ENCODE measurements around the gene RHOH.
"Not testable (repeated sequence)": the region's sequence is repeated elsewhere in the genome, so short reads cannot be mapped to it uniquely, and the experiment has no call there.

Gene RHOH

DNA sequence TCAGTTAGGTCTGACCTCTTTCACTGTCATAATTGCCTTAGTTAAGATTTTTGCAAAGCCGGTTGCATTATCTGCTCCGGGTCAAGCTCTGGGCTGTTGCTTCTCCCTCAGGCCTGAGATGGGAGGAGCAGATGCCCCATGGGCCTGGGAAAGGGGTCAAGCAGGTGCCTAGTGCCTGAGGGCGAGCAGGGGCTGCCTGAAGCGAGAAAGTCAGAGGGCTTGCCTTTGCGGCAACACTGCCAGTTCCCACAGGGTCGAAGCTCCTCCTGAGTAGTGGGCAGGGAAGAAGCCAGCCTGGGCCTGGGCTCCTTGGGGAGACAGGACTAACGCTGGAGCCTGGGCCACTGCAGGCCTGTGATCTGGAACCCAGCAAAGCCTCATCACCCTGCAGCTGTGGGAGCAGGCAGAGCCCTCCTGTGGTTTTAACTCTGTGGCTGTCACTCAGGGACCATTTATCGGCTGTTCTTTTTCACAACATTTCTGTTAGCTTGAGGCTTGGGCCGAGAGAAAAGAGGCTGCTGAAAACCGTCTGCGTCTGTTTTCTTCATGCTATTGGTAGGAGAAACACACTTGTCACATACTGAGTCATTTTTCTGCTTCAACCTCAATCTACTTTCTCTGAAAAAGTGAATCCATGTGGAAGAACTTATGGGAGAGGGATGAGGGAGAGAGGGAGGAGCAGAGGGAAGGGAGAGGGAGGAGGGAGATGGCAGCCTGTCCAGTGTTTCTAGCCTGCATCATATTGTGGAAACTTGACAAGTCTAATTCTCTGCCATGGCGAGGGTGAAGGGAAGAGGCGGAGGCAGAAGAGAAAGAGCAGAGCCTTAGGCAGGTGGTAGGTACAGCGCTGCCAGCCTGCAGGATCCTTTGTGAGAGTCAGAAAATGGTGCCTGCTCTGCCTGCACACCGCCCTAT, 68.4 kb downstream of the RHOH start:
- no peak for DNase-seq

DNA sequence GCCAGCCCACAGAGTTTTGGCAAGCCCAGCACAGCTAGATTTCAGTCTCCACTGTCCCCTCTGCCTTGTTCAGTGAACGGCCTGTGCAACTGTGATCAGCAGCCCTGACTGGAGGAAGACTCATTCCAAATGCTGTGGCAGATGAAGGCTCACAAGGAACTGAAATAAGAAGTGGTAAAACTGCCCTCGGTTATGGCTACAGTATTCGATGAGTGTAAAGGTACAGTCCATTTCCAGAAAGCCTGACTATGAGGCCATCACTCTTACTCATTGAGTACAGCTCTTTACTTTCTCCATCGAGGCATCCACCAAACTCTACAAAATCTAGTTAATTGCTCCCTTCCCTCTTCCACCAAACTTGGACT, 69.1 kb downstream of the RHOH start:
- no peak for DNase-seq

DNA sequence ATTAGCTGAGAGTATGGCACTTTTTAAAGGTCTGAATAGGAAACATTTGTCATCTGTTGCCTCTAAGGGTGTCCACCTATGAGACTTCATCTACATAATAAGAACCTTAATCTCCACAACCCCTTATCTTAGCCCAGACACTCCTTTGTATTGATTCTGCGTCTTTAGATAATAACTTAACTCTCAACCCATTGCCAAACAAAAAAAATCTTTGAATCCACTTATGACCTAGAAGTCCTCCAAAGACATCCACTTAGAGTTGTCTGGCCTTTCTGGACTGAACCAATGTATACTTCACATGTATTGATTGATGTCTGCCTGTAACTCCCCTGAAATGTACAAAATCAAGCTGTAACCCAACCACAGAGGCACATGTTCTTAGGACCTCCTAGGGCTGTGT, 72.3 kb downstream of the RHOH start:
- DNase-seq = no peak

DNA sequence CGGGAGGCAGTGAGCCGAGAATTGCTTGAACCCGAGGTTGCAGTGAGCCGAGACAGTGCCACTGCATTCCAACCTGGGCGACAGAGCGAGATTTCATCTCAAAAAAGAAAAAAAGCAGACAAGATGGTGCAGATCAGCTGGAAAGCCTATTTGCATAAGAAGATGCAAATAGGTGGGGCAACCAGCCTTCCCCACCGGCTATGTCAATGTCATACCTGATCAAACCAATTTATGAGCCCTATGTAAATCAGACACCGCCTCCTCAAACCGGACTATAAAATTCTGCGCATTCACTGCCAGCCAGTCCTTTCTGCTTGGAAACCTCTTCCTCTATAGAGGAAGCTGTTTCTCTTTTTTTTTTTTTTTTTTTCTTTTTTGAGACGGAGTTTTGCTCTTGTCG, 73.8 kb downstream of the RHOH start:
- DNase-seq = no peak

DNA sequence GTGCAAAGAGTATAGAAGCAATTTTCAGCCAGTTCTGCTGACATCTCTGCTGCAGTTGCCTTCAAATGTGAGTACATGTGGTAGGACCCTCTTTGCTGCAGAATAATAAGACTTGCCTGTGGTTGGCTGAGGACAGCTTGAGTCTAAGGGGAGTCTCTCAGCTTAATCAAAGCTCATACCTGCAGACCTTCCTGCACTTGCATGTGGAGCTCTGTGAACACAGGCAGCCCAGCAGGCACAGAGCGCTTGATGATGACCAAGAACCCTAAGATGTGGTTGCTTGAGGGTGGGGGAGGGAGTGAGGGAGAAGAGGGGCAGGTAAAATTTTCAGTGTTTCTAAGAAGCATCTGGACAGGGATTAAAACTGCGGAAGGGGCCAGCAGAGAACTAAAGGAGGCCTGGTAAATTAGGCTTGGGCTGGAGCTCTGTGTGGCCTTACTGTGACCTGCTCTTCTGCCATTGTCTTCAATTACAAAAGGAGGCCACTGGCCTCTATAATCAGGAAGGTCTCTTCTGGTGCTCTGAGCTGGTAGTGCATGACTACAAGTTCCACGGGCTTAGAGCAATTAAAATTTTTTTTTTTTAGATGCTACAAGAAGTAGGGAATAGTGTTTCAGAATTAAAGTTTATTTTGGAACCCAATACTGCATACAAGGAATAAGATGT, 78.4 kb downstream of the RHOH start:
- no peak for DNase-seq

DNA sequence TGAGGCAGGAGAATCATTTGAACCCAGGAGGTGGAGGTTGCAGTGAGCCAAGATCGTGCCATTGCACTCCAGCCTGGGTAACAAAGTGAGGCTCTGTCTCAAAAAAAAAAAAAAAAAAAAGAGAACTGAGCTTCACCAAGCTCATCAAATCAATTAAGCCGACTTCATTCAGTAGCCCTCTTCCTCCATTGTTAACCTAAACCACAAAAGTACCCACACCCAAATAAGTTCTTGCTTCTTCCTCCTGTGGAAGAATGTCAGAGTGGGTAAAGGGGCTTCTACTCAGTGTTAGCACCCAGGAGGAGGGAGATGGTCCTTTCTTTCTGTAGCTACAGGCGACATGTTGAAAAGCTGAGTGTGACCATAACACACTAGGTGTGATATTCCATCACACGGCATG, 79.7 kb downstream of the RHOH start:
- DNase-seq = no peak

DNA sequence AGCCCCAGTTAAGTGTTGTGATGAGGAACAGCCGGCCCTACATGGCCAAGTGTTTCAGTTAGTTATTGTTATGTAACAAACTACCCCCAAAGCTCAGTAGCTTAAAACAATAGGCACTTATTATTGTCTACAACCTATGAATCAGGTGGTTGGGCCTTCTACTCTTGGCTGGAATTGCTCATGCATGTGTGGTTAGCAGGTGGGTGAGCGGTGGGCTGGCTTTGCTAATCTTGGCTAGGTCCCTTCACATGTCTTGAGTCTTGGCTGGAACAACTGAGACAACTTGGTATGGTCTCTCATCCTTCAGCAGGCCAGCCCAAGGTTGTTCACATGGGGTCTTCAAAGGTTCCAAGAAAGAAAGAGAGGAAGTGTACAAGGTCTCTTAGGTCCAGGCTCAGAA, 83.8 kb downstream of the RHOH start:
- no peak for DNase-seq

DNA sequence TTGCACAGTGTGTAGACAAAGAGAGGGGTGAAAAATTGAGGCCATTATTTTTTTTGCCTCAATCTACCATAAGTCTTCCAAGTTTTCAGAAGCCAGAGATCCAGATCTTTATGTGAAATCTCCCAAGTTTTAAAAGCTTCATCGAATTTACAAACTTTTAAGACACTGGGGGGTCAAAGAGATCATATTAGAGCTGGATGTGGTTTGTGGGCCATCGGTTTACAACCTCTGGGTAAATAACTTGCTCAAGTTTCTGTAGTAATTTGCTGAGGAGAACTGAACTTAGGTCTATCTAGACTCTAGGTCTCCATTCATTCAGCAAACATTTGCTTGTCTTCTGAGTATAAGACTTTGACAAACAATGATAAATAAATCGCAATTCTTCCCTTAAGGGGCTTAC, 84.3 kb downstream of the RHOH start:
- no peak for DNase-seq

DNA sequence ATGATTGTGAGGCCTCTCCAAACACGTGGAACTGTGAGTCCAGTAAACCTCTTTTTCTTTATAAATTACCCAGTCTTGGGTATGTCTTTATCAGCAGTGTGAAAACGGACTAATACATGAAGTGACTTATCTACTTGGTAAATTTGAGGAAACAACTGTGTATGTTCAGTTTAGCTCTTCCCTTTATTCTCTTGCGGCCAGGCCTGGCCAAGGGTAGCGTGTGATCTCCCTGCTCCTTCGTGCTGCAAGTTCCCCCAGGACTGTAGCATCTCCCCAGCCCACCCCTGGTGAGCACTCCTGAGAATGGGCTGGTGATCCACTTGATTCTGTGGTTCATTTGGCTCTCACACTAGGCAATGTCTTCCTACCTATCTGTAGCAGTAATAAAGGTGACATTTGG, 85.1 kb downstream of the RHOH start:
- DNase-seq = no peak

DNA sequence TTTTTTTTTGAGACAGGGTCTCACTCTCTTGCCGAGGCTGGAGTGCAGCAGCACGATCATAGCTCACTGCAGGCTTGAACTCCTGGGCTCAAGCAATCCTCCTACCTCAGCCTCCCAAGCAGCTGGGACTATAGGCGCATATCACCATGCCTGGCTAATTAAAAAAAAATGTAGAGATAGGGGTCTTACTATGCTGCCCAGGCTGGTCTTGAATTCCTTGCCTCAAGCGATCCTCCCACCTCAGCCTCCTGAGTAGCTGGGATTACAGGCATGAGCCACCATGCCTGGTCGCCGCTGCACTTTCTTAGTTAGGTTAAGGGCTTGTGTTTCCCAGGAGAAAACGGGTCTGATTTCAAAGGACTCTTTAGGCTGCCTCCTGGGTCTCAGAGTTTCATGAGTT, 86.0 kb downstream of the RHOH start:
- DNase-seq = not testable (repeated sequence)

DNA sequence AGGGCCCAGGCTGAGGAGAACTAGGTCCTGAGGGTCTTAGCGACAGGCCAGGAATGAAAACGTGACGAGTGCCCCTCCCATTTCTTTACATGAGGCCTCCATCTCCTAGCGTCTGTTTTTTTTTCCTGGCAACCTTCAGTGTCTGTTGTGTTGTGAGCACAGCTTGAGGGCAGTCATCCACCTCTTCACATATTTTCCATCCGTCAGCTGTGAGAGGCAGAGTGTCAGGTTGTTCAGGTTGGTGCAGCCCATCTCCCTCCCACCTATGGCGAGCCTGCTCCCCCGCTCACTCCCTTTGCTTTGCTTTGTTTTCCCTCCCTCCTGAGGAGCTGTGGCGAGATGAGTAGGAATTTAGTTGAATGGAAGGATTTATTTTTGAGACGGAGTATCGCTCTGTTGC, 86.6 kb downstream of the RHOH start:
- DNase-seq = no peak

DNA sequence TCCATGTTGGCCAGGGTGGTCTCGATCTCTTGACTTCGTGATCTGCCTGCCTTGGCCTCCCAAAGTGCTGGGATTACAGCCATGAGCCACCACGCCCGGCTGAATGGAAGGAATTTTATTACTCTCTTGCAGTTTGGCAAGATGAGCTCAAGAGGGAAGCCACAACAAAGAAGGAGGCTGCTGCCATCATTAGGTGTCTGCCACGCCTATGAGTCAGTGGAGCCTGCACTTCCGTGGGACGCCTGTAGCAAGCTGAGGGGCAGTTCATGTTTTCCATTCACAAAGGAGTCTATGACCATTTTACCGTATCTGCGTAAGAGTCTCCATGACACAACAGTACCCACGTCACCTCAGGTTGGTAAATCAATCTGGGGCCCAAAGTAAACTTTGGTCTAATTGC, 87.1 kb downstream of the RHOH start:
- DNase-seq = no peak

DNA sequence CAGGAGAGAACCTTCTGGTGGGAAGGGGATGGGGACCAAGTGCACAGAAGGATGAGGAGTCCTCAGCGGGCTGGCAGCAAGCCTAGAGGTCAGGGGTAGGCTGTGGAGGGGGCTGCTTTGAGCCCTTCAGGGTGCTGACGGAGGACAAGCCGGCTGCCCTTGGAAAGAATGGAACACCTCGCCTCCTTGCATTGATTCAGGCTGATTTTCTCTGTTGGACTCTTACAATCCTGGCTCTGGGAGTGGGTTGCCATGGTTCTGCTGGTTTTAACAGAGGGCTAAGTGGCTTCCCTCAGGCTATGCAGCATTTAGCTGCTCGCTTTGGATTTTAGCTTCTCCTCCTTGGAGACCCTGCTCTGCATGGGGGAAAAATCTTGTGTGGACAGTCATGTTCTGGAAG, 88.9 kb downstream of the RHOH start:
- no peak for DNase-seq

DNA sequence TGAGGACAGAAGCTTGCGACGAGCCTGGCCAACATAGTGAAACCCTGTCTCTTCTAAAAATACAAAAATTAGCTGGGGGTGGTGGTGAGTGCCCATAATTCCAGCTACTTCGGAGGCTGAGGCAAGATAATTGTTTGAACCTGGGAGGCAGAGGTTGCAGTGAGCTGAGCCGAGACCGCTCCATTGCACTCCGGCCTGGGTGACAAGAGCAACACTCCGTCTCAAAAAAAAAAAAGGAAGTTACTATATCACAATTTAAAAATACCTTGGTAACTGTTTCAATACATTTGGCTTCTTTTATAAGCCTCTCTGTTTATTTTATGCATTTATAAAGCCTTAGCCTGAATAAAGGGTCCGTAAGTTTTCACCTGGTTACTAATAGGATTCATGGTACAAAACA, 91.7 kb downstream of the RHOH start:
- DNase-seq = no peak

DNA sequence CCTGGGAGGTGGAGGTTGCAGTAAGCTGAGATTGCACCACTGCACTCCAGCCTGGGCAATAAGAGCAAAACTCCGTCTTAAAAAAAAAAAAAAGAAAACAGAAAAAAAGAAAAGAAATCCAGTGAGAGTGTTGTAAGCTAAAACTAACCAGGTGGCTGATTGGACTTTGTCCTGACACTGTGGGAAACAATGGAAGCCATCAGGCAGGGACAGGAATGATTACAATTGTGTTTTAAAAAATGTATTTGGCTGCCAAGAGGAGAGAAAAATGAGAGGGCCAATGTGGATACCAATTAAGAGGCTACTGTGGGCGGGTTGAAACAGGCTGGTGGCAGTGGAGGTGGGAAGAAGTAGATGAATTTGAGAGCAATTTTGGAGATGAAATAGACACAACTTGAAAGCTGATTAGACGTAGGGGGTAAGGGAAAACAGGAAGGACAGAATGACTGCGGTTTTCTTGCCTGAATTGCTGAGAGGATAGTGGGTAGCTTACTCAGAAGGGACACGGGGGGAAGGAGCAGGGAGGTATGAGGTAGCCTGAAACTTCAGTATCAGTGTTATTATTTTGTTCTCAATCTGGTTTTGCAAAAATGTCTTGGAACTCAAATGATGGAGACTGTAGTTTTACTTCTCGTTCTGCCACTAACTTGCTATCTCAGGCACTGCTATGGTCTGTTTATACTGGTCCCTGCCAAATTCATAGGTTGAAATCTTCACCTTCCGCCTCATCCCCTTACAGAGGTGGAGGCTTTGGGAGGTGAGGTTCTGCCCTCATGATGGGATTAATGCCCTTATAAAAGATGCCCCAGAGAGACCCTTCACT, 92.7 kb downstream of the RHOH start:
- no peak for DNase-seq

DNA sequence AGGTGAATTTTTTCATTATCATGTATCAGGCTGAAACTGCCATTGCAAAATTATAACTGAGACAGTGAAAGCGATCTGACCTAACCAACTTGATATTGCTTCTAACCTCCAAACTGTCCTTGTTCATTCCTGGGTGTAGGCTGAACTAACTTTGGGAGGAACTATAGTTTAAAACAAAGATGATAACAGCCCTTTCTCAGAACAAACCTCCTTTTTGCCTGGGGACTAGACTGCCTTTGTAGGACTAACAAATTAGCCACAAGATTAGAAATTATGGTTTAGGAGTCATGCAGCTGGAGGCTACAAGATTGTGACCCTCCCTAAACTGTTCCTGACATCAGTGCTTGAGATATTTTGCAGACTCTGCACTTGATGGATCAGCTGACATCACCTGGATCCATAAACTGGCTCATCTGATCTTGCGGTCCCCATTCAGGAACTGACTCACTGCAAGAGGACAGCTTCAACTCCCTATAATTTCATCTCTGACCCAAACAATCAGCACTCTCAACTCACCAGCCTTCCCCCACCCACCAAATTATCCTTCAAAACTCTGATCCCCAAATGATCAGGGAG, 93.9 kb downstream of the RHOH start:
- not testable (repeated sequence) for DNase-seq

DNA sequence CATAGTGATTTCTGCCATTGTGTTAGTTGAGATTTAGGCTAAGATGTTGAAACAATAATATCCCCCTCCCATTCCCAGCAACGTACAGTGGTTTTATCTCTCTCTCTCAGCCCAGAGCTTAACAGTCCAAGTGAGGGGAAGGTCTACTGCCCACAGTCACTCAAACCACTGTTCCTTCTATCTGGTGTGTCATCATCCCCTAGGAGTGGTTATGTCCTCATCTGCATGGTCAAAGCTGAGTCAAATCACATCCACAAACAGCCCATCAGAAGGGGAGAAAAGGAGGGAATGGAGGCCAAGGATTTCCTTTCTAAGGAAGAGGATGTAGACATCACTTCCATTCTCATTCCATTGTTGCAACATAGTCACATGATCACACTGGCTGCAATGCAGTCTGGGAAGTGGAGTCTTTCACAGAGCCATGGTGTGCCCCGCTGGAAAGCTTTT, 95.5 kb downstream of the RHOH start:
- DNase-seq = no peak

DNA sequence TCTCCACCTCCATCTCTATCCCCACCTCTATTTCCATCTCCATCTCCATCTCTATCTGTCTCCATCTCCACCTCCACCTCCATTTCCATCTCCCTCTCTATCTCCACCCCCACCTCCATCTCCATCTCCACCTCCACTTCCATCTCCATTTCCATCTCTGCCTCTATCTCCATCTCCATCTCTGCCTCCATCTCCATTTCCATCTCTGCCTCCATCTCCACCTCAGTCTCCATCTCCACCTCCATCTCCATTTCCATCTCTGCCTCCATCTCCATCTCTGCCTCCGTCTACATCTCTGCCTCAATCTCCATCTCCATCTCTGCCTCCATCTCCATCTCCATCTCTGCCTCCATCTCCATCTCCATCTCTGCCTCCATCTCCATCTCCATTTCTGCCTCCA, 97.5 kb downstream of the RHOH start:
- DNase-seq = no peak

DNA sequence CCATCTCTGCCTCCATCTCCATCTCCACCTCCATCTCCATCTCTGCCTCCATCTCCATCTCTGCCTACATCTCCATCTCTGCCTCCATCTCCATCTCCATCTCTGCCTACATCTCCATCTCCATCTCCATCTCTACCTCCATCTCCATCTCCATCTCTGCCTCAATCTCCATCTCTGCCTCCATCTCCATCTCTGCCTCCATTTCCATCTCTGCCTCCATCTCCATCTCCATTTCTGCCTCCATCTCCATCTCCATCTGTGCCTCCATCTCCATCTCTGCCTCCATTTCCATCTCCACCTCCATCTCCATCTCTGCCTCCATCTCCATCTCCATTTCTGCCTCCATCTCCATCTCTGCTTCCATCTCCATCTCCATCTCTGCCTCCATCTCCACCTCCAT, 98.2 kb downstream of the RHOH start:
- not testable (repeated sequence) for DNase-seq

DNA sequence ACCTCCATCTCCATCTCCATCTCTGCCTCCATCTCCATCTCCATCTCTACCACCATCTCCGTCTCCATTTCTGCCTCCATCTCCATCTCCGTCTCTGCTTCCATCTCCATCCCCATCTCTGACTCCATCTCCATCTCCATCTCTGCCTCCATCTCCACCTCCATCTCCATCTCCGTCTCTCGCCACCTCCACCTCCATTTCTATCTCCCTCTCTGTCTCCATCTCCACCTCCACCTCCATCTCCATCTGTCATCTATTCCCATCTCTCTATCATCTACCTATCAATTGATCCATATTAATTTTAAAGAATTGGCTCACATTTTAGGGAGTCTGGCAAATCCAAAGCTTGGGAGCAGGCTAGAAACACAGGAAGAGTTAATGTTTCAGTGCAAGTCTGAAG, 98.7 kb downstream of the RHOH start:
- no peak for DNase-seq
